Adrenal gland (tissue), 5 donors: ENCODE measurements around the gene CLCF1.

Experiments
- CTCF ChIP-seq, 6 experiments: fragments of 450-650 bp in 4 of 6; fragments of 200-600 bp in 2 of 6; sonication (generic) in 1 of 6; IDR thresholded peaks; 1 replicate in 5 of 6; 2 replicates in 1 of 6; pipeline versions ENCODE4 v1.5.1 to v1.8.0; 2016 to 2021; ENCODE audit warnings: antibody characterized with exemption in 6 of 6, mild to moderate bottlenecking in 2 of 6, moderate library complexity in 1 of 6
- POLR2A ChIP-seq, 2 donors: fragments of 450-650 bp; IDR thresholded peaks; one replicate each; pipeline ENCODE4 v1.6.1; 2017; ENCODE audit warnings: antibody characterized with exemption in 2 of 2, mild to moderate bottlenecking in 2 of 2, moderate library complexity in 1 of 2
- donor health status: DM: no; HTN: no; CAD: no.

GRCh38 chr11:67404515-67405195, 31.3 kb upstream of the CLCF1 start:
- TF ChIP-seq CTCF (IDR thresholded peaks at IDR 0.05) (no peak), POLR2A (IDR thresholded peaks at IDR 0.05) (no peak)
